ENCODE measurements around the gene CPT2. TPM values are rescaled to one million over a fixed set of nuclear protein-coding genes. Genes with fewer than 3 reads are reported as not detected.

Gene CPT2
- total RNA-seq, 6 donors from 2014 or later, result 16.8 to 39.2 (median 27.6) TPM

DNA sequence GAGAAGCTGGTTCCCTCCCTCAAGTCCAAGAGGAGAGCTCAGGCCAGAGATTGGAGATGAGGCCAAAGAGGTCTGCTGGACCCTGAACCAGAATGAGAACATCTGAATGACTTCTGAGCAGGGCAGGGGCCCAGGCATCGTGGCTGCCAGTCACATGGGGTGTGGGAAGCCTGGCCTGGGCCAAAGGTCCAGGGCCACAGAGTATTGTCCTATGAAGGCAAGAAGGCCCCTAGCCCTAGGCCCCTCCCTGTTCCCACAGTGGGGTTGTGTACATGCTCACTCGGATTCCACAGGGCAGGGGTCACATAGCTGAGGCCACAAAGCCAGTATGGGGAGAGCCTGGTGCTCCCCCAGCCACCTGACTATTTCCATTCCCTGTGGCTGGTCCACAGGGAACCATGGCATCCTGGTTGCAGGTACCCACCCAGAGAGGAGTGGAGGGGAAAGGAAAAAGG, 35.7 kb upstream of the CPT2 start:
- 86% methylated on average over 2 of the region's 2 CpGs; no CpG with 5 or more reads in 1 of the 2 donors for WGBS, 2 donors
- H3K27me3 ChIP-seq, result no peaks in the 10 kb centered on the region
- ATAC-seq (ENCODE audit: low FRiP score in 2 of 2) (no peak), DNase-seq (peak in 1 of 2 donors; percentile 25)
- no peak overlapping the region for H3K27ac ChIP-seq
- no peaks in the 10 kb centered on the region for H3K36me3 ChIP-seq
- H3K4me3 ChIP-seq, result no peak overlapping the region
- H3K4me1 ChIP-seq, result no peaks in the 10 kb centered on the region
- TF ChIP-seq POLR2AphosphoS5 (IDR thresholded peaks at IDR 0.05) (no peak), EP300 (IDR thresholded peaks at IDR 0.05) (no peak), POLR2A (IDR thresholded peaks at IDR 0.05) (no peak)
- TF ChIP-seq, protein P1, sequence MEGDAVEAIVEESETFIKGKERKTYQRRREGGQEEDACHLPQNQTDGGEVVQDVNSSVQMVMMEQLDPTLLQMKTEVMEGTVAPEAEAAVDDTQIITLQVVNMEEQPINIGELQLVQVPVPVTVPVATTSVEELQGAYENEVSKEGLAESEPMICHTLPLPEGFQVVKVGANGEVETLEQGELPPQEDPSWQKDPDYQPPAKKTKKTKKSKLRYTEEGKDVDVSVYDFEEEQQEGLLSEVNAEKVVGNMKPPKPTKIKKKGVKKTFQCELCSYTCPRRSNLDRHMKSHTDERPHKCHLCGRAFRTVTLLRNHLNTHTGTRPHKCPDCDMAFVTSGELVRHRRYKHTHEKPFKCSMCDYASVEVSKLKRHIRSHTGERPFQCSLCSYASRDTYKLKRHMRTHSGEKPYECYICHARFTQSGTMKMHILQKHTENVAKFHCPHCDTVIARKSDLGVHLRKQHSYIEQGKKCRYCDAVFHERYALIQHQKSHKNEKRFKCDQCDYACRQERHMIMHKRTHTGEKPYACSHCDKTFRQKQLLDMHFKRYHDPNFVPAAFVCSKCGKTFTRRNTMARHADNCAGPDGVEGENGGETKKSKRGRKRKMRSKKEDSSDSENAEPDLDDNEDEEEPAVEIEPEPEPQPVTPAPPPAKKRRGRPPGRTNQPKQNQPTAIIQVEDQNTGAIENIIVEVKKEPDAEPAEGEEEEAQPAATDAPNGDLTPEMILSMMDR (IDR thresholded peaks at IDR 0.05), result no peak
- H3K9me3 ChIP-seq, result no peaks in the 10 kb centered on the region

DNA sequence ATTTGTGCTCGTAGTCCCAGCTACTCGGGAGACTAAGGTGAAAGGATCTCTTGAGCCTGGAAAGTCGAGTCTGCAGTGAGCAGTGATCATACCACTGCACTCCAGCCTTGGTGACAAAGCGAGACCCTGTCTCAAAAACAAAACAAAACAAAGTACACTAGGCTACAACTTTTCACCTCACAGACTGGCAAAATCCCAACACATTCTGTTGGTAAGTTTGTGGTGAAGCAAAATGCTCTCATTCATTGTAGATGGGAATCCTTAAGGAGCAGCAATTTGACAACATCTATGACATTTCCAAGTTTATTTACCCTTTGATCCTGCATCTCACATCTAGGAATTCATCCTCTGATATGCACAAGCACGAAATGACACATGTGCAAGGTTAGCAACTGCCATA, 34.0 kb upstream of the CPT2 start:
- WGBS, 2 donors, result 78 to 89% methylated on average over 5 of the region's 5 CpGs
- no peaks in the 10 kb centered on the region for H3K4me1 ChIP-seq
- no peak overlapping the region for H3K27ac ChIP-seq
- no peaks in the 10 kb centered on the region for H3K36me3 ChIP-seq
- H3K27me3 ChIP-seq, result no peaks in the 10 kb centered on the region
- ATAC-seq (ENCODE audit: low FRiP score in 2 of 2) (no peak), DNase-seq (no peak)
- no peaks in the 10 kb centered on the region for H3K9me3 ChIP-seq
- TF ChIP-seq EP300 (IDR thresholded peaks at IDR 0.05) (no peak), POLR2AphosphoS5 (IDR thresholded peaks at IDR 0.05) (no peak), POLR2A (IDR thresholded peaks at IDR 0.05) (no peak)
- TF ChIP-seq, protein P1 (IDR thresholded peaks at IDR 0.05), result no peak
- no peak overlapping the region for H3K4me3 ChIP-seq

DNA sequence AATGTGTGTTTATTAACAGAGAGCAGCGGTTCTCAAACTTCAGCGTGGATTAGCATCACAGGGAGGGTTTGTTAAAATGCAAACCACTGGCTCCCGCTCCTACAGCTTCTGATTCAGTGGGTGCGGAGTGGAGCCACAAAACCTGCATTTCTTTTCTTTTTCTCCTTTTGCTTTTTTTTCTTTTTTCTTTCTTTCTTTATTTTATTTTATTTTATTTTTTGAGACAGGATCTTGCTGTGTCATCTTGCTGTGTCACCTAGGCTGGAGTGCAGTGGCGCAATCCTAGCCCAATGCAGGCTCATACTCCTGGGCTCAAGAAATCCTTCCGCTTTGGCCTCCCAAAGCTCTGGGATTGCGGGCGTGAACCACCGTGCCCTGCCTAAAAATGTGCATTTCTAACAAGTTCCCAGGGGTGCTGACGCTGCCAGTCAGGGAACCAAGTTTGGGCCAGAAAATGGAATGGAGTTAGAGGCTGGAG, 33.3 kb upstream of the CPT2 start:
- Histone ChIP-seq H3K27ac (no peak overlapping the region), H3K27me3 (no peaks in the 10 kb centered on the region), H3K9me3 (no peaks in the 10 kb centered on the region), H3K36me3 (no peaks in the 10 kb centered on the region), H3K4me1 (no peaks in the 10 kb centered on the region), H3K4me3 (no peak overlapping the region)
- no peak for ATAC-seq (ENCODE audit: low FRiP score in 2 of 2)
- 74 to 77% methylated on average over 10 of the region's 10 CpGs for WGBS, 2 donors
- no peak for TF ChIP-seq POLR2AphosphoS5 (IDR thresholded peaks at IDR 0.05)
- TF ChIP-seq EP300 (IDR thresholded peaks at IDR 0.05), result no peak
- TF ChIP-seq, protein P1 (IDR thresholded peaks at IDR 0.05), result no peak
- no peak for TF ChIP-seq POLR2A (IDR thresholded peaks at IDR 0.05)
- no peak for DNase-seq

DNA sequence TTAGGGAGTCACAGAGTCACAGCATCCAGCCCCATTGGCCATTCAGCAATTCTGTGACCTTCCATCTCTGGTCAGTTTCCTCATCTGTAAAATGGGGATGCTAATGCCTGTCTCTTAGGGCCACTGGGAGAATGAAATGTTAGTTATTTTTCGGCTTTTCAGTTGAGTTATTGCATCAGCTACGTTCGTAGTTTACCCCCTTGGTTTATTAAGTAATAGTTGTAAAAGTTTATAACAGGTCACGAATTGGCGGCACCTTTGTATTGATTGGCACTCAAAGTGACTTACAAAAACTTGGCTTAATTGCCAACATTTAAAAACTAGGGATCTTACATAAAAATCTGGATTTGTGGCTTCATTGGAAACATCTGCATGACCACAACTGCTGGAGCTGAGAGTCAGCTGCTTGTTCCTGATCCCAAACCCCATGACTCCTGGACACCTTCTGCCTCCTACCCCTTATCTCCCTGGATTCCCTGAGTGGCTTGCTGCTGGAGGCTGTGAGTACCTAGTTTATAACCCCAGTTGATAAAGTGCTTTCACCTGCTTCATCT, 31.1 kb upstream of the CPT2 start:
- DNase-seq, result no peak
- Histone ChIP-seq H3K27me3 (no peaks in the 10 kb centered on the region), H3K4me3 (no peak overlapping the region), H3K36me3 (no peaks in the 10 kb centered on the region), H3K4me1 (no peaks in the 10 kb centered on the region), H3K9me3 (no peaks in the 10 kb centered on the region), H3K27ac (no peak overlapping the region)
- TF ChIP-seq POLR2AphosphoS5 (IDR thresholded peaks at IDR 0.05) (no peak), EP300 (IDR thresholded peaks at IDR 0.05) (no peak), POLR2A (IDR thresholded peaks at IDR 0.05) (no peak)
- TF ChIP-seq, protein P1 (IDR thresholded peaks at IDR 0.05), result no peak
- no peak for ATAC-seq (ENCODE audit: low FRiP score in 2 of 2)
- 82 to 86% methylated on average over 5 of the region's 5 CpGs for WGBS, 2 donors

DNA sequence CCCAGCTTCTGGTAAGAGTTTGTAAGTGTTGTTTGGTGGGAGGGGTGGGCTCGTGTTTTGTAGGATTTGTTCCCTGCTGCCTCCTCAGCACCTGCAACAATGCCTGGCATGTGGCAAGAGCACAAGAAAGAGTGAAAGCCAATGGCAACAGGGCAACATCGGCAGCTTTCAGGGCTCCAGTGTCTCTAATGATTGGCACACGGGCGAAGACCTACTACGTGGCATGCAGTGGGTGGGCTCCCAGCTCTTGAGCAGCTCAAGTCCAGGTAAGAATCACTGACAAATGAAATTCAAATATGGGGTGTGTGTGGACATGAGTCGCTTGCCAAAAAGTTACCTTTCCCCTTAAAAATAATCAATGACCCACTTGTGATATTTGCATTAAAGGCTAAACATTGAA, 30.3 kb upstream of the CPT2 start:
- TF ChIP-seq EP300 (IDR thresholded peaks at IDR 0.05), result no peak
- no peak for TF ChIP-seq POLR2A (IDR thresholded peaks at IDR 0.05)
- TF ChIP-seq POLR2AphosphoS5 (IDR thresholded peaks at IDR 0.05), result no peak
- TF ChIP-seq, protein P1 (IDR thresholded peaks at IDR 0.05), result no peak
- WGBS, 2 donors, result 81% methylated on average over 6 of the region's 6 CpGs
- Histone ChIP-seq H3K4me3 (no peak overlapping the region), H3K27ac (no peak overlapping the region), H3K4me1 (no peaks in the 10 kb centered on the region), H3K27me3 (no peaks in the 10 kb centered on the region), H3K36me3 (no peaks in the 10 kb centered on the region), H3K9me3 (no peaks in the 10 kb centered on the region)
- no peak for DNase-seq
- no peak for ATAC-seq (ENCODE audit: low FRiP score in 2 of 2)
